DMS153 treated with DMSO at 0.1 percent for 48 hours (cell line): ENCODE data around the gene VSTM4.

Source experiments
- DNase-seq: peaks from one replicate; lab custom pipeline; 2025; ENCODE audit not compliant: unreplicated experiment; lab: John Stamatoyannopoulos, UW

Gene VSTM4

DNA sequence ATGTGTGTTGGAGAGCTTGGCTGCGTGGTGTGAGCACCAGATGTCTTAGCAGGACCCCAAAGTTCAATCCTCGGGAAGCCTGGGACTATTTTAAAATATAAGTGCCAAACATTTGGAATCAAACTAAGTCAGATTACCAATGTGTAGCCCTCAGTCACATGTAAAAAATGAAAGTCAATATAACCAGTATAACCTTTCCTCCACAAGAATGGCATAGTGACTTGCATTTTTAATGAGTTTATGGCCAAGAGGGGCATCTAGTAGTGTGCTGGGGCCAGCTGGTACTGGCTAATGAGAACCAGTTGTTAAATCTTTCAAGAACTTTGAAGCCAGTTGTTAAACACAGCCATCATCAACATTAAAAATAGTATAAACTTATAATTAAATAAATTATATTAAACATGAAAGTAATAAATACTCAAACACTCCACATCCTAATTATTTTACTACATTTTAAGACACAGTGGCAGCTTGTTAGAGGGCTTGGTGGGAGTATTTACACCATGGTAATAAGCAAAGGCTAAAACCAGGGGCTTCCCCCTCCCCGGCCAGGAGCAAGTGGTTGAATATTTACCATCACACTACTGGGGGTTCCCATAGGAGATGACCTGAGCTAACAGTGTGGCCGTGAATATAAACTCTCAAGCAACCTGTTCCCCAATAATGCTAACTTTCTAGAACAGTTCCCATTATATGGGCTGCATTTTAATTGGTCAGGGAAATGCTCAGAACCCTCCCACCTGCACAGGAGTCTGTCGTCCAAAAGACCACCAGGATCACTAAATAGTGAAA lies 26.4 kb upstream of the VSTM4 start:
- DNase-seq: no peak

DNA sequence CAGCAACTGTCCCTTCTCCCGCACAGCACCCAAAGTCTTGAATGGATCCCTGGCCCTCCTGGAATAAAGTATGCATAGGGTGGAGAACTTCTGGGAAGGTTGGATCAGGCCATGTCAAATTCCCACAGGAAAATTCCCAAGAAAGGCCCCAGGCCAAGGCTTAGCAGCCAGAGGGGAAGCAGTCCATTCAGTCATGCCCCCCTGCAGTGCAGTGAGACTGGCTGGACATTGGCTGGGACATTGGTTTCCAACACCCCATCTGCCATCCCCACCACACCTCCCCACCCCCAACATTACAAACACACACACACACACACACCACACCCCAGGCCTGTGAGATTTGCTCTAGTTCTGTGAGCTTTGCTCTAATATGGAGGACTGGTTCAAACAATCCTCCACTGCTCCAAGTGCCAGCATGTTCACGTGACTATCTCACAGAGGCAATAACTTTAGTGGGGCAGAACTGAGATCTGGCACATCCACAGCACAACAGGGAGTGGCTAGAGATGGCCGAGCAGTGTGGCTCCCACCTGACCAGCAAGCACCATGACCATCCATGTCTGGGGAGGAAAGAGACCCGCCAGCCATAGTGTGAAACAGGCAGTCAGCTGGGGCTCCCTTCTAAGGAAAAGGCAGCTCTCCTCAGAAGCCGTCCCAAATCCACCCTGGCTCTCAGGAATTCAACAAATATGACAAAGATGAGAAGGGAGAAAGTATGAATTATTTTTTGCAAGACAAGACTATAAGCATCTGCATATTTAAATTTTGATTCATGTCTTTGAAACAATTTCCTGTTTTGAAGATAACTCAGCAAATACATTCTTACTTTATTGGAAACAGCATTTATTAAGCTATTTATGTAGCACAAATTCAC lies 25.2 kb upstream of the VSTM4 start:
- no peak for DNase-seq

DNA sequence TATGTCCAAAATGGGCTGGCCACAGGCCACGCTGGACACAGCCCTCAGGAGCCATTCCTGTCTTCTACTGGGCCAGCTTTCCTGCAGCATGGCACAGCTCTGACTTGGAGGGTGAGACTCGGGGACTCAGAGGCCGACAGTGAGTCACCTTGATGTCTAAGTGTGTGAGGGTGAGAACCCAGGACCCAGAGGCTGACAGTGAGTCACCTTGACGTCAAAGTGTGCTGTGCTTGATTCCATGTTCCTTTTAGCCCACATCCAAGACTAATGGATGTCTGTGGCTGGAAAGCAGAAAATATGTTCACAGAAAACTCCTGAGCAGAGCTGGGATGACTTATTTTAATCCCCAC lies 24.5 kb upstream of the VSTM4 start:
- DNase-seq: no peak

DNA sequence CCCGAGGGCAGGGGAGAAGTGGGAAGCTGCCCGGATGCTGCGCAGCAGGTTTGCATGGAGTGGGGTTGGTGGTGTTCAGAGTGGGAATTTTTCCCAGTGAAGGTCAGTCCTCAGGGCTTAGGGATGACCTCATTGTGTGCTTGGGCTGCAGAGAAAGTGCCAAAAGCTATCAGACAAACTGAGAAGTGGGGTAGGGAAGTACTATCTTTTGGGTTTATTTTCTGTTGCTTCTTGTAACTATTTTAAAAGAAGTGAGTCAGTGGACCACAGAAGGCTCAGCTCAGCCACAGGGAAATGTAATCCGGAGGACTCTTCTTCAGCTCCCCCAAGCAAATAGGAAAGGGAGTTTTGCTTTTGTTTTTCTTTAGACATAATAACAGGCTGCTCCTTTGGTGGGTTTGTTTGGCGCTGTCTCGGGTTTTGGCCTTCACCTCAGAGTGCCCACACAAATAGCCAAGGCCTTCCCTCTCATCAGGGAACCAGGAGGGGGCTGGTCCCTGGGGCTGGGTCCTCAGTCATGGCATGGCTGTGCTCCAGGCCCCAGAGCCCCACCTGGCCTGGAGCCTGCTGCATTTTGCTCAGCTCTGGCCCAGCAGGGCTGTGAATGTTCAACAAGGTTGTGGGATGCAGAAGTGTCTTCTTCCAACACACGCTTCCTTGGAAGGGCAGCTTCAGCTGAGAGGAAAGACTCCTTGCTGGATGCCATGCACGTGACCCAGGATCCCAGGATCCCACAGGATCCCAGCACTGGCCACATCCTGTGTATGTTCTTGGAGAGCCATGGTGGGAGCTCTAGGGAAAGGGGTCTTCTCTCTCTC lies 23.9 kb upstream of the VSTM4 start:
- DNase-seq: no peak

DNA sequence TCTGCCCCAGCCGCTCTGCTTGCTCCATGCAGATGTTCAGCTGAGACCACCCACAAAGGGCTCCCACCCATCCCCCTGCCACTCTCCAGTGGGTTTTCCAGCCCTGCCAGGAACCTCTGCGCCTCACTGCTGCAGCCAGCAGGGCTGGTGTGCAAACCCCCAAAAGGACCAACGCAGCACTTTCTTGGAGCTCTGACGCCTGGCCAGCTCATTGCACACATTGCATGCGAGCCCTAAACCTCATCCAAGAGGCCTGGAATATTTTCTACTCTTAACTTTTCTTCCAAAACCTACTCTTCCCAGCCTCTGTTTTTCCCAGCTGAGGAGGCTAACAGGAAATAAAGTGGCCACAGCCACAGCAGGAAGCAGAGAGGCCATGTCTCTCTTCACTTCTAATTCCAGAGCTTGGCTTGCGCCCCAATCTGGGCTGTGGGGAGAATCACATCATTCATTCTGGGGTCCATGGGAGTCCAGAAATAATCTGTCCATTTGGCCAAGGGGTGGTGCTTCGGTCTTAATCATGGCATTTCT lies 23.1 kb upstream of the VSTM4 start:
- DNase-seq: no peak

GRCh38 chr10:49136525-49136924 lies 21.2 kb upstream of the VSTM4 start:
- no peak for DNase-seq

- DNase-seq: no peak
These were observed 20.4 kb upstream of the VSTM4 start for GRCh38 chr10:49135575-49136313.

DNA sequence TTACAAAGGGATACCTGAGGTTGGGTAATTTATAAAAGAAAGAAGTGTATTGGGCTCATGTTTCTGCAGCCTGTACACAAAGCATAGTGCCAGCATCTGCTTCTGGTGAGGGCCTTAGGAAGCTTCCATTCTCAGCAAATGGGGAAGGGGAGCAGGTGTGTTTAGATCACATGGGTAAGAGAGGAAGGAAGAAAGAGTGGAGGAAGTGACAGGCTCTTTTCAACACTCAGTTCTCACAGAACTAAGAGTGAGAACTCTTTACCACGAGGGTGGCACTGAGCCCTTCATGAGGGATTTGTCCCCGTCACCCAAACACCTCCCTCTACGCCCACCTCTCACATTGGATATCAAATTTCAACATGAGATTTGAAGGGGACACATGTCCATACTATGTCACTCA lies 19.0 kb upstream of the VSTM4 start:
- DNase-seq: no peak

DNA sequence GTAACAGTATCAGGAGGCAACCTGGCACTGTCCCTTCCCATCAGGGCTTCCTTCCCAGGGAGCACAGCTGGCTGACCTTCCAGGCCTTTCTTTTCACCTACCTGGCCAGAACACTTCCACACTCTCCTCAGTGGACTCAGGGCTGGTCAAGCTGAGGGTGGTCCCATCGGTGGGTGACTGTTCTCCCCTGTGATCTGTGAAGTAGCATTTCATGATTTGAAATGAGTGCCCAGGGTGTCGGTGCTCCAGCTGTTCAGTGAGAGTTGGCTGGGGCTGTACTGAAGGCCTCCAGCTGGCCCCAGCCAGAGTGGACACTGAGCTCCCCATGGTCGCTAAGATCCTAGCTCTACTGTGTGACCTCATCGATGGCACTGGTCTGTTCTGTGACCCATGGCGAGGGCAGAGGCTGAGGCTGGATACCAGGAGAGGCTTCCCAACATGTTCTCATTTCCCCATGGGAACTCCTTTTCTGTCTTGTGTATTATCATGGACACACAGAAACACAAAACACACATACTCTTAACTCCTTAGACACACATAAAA lies 18.5 kb upstream of the VSTM4 start, which contains the start of gene FAM170B:
FAM170B (minus strand) TSS at position 316 of the 543 bp plus-strand sequence; CDS start at position 213, 103 bp downstream.
- DNase-seq: no peak

GRCh38 chr10:49132362-49132737 lies 17.0 kb upstream of the VSTM4 start:
- no peak for DNase-seq

GRCh38 chr10:49131507-49132361 lies 16.4 kb upstream of the VSTM4 start:
- no peak for DNase-seq

DNA sequence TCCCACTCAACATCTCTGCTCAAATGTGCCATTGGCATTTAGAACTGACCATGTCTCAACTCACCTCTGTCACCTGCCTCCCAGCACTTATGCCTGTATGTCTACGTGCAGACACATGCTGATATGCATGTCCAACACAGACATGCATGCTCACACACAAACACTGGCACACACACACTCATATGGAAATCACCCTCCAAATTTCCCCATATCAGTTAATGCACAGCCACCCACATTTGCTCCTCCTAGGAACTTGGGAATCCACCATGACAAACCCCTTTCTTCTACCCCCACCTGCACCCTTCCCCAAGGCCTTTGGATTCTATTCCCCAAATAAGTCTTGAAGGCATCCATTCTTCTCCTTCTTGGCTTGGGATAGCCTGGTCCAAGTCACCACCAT lies 14.1 kb upstream of the VSTM4 start:
- DNase-seq: no peak

- DNase-seq: no peak
These were observed 13.5 kb upstream of the VSTM4 start for GRCh38 chr10:49128854-49129253.

GRCh38 chr10:49123981-49124950 lies 8.9 kb upstream of the VSTM4 start:
- DNase-seq: no peak

- no peak for DNase-seq
These were observed 5.6 kb upstream of the VSTM4 start for GRCh38 chr10:49120911-49121310.

- no peak for DNase-seq
These were observed 4.4 kb upstream of the VSTM4 start for GRCh38 chr10:49119746-49120145.

GRCh38 chr10:49118430-49119074 lies 3.2 kb upstream of the VSTM4 start:
- DNase-seq: no peak
